A549 (cell line): ENCODE measurements around the gene NEUROD6.

Source experiments
- EP300 ChIP-seq, 2 experiments: fragments of >200 bp; sonication (Bioruptor Twin); formaldehyde crosslinking; IDR thresholded peaks; 2 replicates in 1 of 2; 3 replicates in 1 of 2; pipeline ENCODE4 v1.6.1; 2016 to 2017
- REST ChIP-seq: fragments of 200-600 bp; sonication (generic); IDR thresholded peaks from 2 replicates; pipeline ENCODE4 v1.6.1; 2016; ENCODE audit warnings: antibody characterized with exemption, mild to moderate bottlenecking, moderate library complexity

GRCh38 chr7:31327071-31327470 lies 13.5 kb downstream of the NEUROD6 start:
- no peak for TF ChIP-seq REST
- TF ChIP-seq EP300 (IDR thresholded peaks at IDR 0.05) = no peak
